ENCODE data around the gene ZNF354B. TPM values are rescaled to one million over a fixed set of nuclear protein-coding genes. Genes with fewer than 3 reads are reported as not detected.

Gene ZNF354B
- total and polyA plus RNA-seq, 2 experiments from 2014 or later, result 9.0 to 12.3 TPM

DNA sequence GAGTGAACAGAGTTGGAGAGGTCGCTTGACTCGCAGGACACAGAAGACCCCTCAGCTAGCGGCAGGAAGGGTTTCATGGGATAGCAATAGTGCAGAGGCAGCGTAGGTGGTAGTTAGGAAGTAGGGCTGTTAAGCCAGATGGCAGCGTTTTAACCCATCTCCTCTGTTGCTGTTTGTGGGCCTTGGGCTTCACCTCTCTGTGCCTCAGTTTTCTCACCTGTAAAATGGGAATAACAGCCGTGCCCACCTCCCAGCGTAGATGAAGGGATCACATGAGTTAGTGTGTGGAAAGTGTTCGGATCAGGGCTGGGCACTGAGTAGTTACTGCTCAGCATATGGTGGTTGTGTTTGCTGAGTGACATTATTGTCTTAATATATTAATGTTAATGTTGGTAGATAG is 1.9 kb downstream of the ZNF354B start:
- H3K9me3 Mint-ChIP-seq, result peaks cover 7% of the 10 kb centered on the region
- no peak overlapping the region for H3K27ac Mint-ChIP-seq
- Histone ChIP-seq H3K79me2 (replicated peaks; ENCODE audit: insufficient read depth) (peaks cover 6% of the 10 kb centered on the region; the same call in 1 of the 2 replicates), H3K36me3 (ENCODE audit: insufficient read depth) (peaks cover 2% of the 10 kb centered on the region; the same call in 1 of the 2 replicates), H3F3A (replicated peaks; ENCODE audit: low read depth) (no peaks in the 10 kb centered on the region), H3K27me3 (ENCODE audit: insufficient read depth) (no peaks in the 10 kb centered on the region), H3K4me3 (0 out of 2 replicates have a peak overlapping the region, but pooled peaks have one; percentile 17), H3K4me2 (no peak overlapping the region), H2AFZ (no peak overlapping the region), H3K9me2 (ENCODE audit: insufficient read depth) (no peaks in the 10 kb centered on the region), H3K4me1 (ENCODE audit: insufficient read depth) (no peaks in the 10 kb centered on the region), H3K27ac (ENCODE audit: low read depth) (no peak overlapping the region), H4K20me1 (replicated peaks; ENCODE audit: insufficient read depth) (peaks cover 3% of the 10 kb centered on the region)
- ATAC-seq (no peak), DNase-seq (ENCODE audit: low spot score) (no peak)
- peak overlapping the region; percentile 68 for H3K4me3 Mint-ChIP-seq
- peaks cover 3% of the 10 kb centered on the region for H3K27me3 Mint-ChIP-seq (ENCODE audit: insufficient read depth, low read depth, poor library complexity)
- peaks cover 38% of the 10 kb centered on the region for H3K36me3 Mint-ChIP-seq (ENCODE audit: low read depth)
- peaks cover 10% of the 10 kb centered on the region for H3K4me1 Mint-ChIP-seq
- no peak for TF ChIP-seq ZNF331 (CRISPR knock-in tag; IDR thresholded peaks at IDR 0.05; ENCODE audit: low read depth)
- no peak for TF ChIP-seq EZH2 (IDR thresholded peaks at IDR 0.05; ENCODE audit: low read depth, unreplicated experiment)

DNA sequence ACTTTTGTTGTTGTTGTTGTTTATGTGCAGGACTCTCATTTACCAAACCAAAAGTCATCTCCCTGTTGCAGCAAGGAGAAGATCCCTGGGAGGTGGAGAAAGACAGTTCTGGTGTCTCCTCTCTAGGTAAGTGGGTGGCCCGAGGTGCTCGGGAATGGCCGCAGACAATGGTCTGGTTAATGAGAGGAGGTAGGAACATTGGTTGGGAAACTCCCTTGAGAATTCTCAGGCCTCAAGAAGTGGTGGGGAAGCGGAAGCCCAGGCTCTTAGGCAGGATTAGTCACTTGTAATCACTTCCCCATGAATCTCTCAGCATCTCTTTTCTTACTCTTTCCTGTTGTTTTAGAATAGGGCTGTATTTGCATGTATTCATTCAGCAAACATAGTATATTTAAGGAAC is 7.2 kb downstream of the ZNF354B start:
- no peaks in the 10 kb centered on the region for H3F3A ChIP-seq (replicated peaks; ENCODE audit: low read depth)
- Mint-ChIP-seq H3K4me1 (no peaks in the 10 kb centered on the region), H3K27me3 (ENCODE audit: insufficient read depth, low read depth, poor library complexity) (peaks cover 6% of the 10 kb centered on the region), H3K4me3 (no peak overlapping the region), H3K36me3 (ENCODE audit: low read depth) (peaks cover 76% of the 10 kb centered on the region), H3K9me3 (0 out of 3 replicates have a peak, but pooled peaks cover 2% of the 10 kb centered on the region), H3K27ac (no peak overlapping the region)
- H3K4me1 ChIP-seq (ENCODE audit: insufficient read depth), result no peaks in the 10 kb centered on the region
- H3K27me3 ChIP-seq (ENCODE audit: insufficient read depth), result no peaks in the 10 kb centered on the region
- no peak overlapping the region for H3K4me2 ChIP-seq
- peaks cover 6% of the 10 kb centered on the region; the same call in 1 of the 2 replicates for H3K79me2 ChIP-seq (replicated peaks; ENCODE audit: insufficient read depth)
- H2AFZ ChIP-seq, result no peak overlapping the region
- ATAC-seq (no peak), DNase-seq (ENCODE audit: low spot score) (no peak)
- TF ChIP-seq, protein P1, sequence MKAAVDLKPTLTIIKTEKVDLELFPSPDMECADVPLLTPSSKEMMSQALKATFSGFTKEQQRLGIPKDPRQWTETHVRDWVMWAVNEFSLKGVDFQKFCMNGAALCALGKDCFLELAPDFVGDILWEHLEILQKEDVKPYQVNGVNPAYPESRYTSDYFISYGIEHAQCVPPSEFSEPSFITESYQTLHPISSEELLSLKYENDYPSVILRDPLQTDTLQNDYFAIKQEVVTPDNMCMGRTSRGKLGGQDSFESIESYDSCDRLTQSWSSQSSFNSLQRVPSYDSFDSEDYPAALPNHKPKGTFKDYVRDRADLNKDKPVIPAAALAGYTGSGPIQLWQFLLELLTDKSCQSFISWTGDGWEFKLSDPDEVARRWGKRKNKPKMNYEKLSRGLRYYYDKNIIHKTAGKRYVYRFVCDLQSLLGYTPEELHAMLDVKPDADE (IDR thresholded peaks at IDR 0.05), result no peak
- TF ChIP-seq EZH2phosphoT487 (IDR thresholded peaks at IDR 0.05; ENCODE audit: unreplicated experiment), result no peak
- TF ChIP-seq, protein P2, sequence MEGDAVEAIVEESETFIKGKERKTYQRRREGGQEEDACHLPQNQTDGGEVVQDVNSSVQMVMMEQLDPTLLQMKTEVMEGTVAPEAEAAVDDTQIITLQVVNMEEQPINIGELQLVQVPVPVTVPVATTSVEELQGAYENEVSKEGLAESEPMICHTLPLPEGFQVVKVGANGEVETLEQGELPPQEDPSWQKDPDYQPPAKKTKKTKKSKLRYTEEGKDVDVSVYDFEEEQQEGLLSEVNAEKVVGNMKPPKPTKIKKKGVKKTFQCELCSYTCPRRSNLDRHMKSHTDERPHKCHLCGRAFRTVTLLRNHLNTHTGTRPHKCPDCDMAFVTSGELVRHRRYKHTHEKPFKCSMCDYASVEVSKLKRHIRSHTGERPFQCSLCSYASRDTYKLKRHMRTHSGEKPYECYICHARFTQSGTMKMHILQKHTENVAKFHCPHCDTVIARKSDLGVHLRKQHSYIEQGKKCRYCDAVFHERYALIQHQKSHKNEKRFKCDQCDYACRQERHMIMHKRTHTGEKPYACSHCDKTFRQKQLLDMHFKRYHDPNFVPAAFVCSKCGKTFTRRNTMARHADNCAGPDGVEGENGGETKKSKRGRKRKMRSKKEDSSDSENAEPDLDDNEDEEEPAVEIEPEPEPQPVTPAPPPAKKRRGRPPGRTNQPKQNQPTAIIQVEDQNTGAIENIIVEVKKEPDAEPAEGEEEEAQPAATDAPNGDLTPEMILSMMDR (conservative IDR thresholded peaks at IDR 0.05; ENCODE audit: low read depth in 2 of 2), result no peak
- no peak for TF ChIP-seq POLR2AphosphoS5 (IDR thresholded peaks at IDR 0.05; ENCODE audit: low read depth)
- no peak for TF ChIP-seq EZH2 (IDR thresholded peaks at IDR 0.05; ENCODE audit: low read depth, unreplicated experiment)
- TF ChIP-seq, protein P3, sequence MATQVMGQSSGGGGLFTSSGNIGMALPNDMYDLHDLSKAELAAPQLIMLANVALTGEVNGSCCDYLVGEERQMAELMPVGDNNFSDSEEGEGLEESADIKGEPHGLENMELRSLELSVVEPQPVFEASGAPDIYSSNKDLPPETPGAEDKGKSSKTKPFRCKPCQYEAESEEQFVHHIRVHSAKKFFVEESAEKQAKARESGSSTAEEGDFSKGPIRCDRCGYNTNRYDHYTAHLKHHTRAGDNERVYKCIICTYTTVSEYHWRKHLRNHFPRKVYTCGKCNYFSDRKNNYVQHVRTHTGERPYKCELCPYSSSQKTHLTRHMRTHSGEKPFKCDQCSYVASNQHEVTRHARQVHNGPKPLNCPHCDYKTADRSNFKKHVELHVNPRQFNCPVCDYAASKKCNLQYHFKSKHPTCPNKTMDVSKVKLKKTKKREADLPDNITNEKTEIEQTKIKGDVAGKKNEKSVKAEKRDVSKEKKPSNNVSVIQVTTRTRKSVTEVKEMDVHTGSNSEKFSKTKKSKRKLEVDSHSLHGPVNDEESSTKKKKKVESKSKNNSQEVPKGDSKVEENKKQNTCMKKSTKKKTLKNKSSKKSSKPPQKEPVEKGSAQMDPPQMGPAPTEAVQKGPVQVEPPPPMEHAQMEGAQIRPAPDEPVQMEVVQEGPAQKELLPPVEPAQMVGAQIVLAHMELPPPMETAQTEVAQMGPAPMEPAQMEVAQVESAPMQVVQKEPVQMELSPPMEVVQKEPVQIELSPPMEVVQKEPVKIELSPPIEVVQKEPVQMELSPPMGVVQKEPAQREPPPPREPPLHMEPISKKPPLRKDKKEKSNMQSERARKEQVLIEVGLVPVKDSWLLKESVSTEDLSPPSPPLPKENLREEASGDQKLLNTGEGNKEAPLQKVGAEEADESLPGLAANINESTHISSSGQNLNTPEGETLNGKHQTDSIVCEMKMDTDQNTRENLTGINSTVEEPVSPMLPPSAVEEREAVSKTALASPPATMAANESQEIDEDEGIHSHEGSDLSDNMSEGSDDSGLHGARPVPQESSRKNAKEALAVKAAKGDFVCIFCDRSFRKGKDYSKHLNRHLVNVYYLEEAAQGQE (IDR thresholded peaks at IDR 0.05; ENCODE audit: unreplicated experiment), result no peak
- TF ChIP-seq NANOG (IDR thresholded peaks at IDR 0.05; ENCODE audit: borderline replicate concordance), result no peak
- no peak for TF ChIP-seq JUNB (IDR thresholded peaks at IDR 0.05; ENCODE audit: unreplicated experiment)
- TF ChIP-seq ZNF331 (CRISPR knock-in tag; IDR thresholded peaks at IDR 0.05; ENCODE audit: low read depth), result no peak
- no peak overlapping the region for H3K27ac ChIP-seq (ENCODE audit: low read depth)
- H3K4me3 ChIP-seq, result no peak overlapping the region
- no peaks in the 10 kb centered on the region for H3K9me2 ChIP-seq (ENCODE audit: insufficient read depth)
- H3K36me3 ChIP-seq (ENCODE audit: insufficient read depth), result peaks cover 5% of the 10 kb centered on the region; the same call in 1 of the 2 replicates
- H4K20me1 ChIP-seq (replicated peaks; ENCODE audit: insufficient read depth), result peaks cover 3% of the 10 kb centered on the region; the same call in 1 of the 2 replicates

Measured in GM23338 (cell line).